HEK293T (cell line): Measurements from ENCODE around the gene WDR45B.

Experiments used
- CTCF ChIA-PET: fragments of 350-600 bp; formaldehyde crosslinking; extraction: SDS; loops from one replicate; lab custom pipeline; 2021; ENCODE audit warnings: antibody characterized with exemption, inconsistent platforms; lab: Yijun Ruan, JAX
- POLR2A ChIA-PET: fragments of 350-600 bp; formaldehyde crosslinking; extraction: SDS; loops from one replicate; lab custom pipeline; 2020; ENCODE audit warnings: antibody characterized with exemption, inconsistent platforms; lab: Yijun Ruan, JAX
- DNase-seq: peaks from one replicate; pipeline ENCODE4 v3.0.0; 2012; ENCODE audit warnings: mixed read lengths; ENCODE audit errors: extremely low spot score
- ARNT ChIP-seq: fragments of 450-650 bp; IDR thresholded peaks from 2 replicates; pipeline ENCODE4 v1.6.1; 2017; ENCODE audit warnings: mild to moderate bottlenecking
- BHLHE40 ChIP-seq: fragments of 450-650 bp; IDR thresholded peaks from 2 replicates; pipeline ENCODE4 v1.6.1; 2016; ENCODE audit warnings: mild to moderate bottlenecking, moderate library complexity, borderline replicate concordance
- CTBP1 ChIP-seq: fragments of 450-650 bp; IDR thresholded peaks from 2 replicates; pipeline ENCODE4 v1.6.1; 2016; ENCODE audit warnings: borderline replicate concordance
- ELF4 ChIP-seq: fragments of 450-650 bp; IDR thresholded peaks from 2 replicates; pipeline ENCODE4 v1.6.1; 2017; ENCODE audit warnings: antibody characterized with exemption
- FOXA1 ChIP-seq: fragments of 450-650 bp; IDR thresholded peaks from 2 replicates; pipeline ENCODE4 v1.6.1; 2016; ENCODE audit warnings: mild to moderate bottlenecking
- FOXK2 ChIP-seq: fragments of 450-650 bp; IDR thresholded peaks from 2 replicates; pipeline ENCODE4 v1.6.1; 2016; ENCODE audit warnings: mild to moderate bottlenecking
- FOXM1 ChIP-seq: fragments of 450-650 bp; IDR thresholded peaks from 2 replicates; pipeline ENCODE4 v1.6.1; 2017; ENCODE audit warnings: mild to moderate bottlenecking, borderline replicate concordance
- HDGF ChIP-seq: fragments of 450-650 bp; IDR thresholded peaks from 2 replicates; pipeline ENCODE4 v1.6.1; 2017; ENCODE audit warnings: antibody characterized with exemption, borderline replicate concordance
- L3MBTL2 ChIP-seq: fragments of 450-650 bp; conservative IDR thresholded peaks from 2 replicates; pipeline ENCODE4 v1.6.1; 2016; ENCODE audit warnings: mild to moderate bottlenecking
- LEF1 ChIP-seq: fragments of 450-650 bp; IDR thresholded peaks from 2 replicates; pipeline ENCODE4 v1.6.1; 2017; ENCODE audit warnings: mild to moderate bottlenecking, borderline replicate concordance
- NFRKB ChIP-seq: fragments of 450-650 bp; IDR thresholded peaks from 2 replicates; pipeline ENCODE4 v1.6.1; 2016; ENCODE audit warnings: mild to moderate bottlenecking, moderate library complexity
- SP1 ChIP-seq: fragments of 450-650 bp; IDR thresholded peaks from 2 replicates; pipeline ENCODE4 v1.6.1; 2017
- SUZ12 ChIP-seq: fragments of 450-650 bp; IDR thresholded peaks from 2 replicates; pipeline ENCODE4 v1.6.1; 2016; ENCODE audit warnings: mild to moderate bottlenecking
- TARDBP ChIP-seq: fragments of 450-650 bp; IDR thresholded peaks from 2 replicates; pipeline ENCODE4 v1.6.1; 2016
- ZNF384 ChIP-seq: fragments of 450-650 bp; IDR thresholded peaks from 2 replicates; pipeline ENCODE4 v1.6.1; 2016
- TF ChIP-seq, protein P1 (sequence below): fragments of 450-650 bp; IDR thresholded peaks from 2 replicates; pipeline ENCODE4 v1.6.1; 2016

Gene WDR45B

DNA sequence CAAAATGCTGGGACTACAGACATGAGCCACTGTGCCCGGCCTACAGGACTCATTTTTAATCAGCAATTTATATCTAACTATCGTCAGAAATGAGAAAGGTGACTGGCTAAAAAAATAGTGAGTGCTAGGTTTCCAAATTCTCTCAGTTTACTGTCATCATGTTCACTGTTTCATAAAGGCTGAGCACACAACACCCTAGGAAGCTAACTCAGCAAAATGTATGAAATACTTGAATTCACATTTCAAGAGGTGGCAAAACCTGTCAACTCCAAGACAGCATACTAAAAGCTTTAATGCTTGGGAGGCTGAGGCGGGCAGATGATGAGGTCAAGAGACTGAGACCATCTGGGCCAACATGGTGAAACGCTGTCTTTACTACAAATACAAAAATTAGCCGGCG is 16.7 kb downstream of the WDR45B start:
- TF ChIP-seq SUZ12 (no peak), BHLHE40 (no peak), NFRKB (no peak), L3MBTL2 (no peak), HDGF (no peak), FOXM1 (no peak), ARNT (no peak)
- CTCF ChIA-PET = no interaction called here
- DNase-seq = no peak
- POLR2A ChIA-PET = no interaction called here

DNA sequence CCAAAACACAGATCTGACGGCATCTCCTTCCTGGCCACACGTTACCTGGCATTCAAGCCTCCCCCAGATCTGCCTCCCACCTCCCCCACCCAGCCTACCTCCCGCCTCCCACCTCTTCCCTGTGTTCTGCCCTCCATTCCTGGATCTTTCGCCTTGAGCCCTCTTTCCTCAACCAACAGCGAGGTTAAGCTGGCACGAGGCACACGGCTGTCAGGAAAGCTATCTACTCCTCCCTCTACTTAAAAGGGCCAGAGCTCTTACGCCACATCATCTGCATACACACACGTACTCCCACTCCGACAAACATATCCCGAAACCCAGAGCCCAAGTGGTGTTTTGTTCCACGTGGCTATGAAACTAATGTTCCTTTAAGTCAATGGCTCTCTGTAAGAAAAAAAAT is 18.0 kb downstream of the WDR45B start:
- ChIA-PET POLR2A (no interaction called here), CTCF (no interaction called here)
- DNase-seq = no peak
- TF ChIP-seq FOXK2 (no peak), SUZ12 (no peak), FOXA1 (no peak), L3MBTL2 (no peak), TARDBP (no peak), NFRKB (no peak), CTBP1 (no peak), SP1 (no peak), FOXM1 (no peak), LEF1 (no peak), HDGF (no peak), ARNT (no peak), BHLHE40 (no peak), ZNF384 (no peak), ELF4 (no peak)
- TF ChIP-seq, protein P1, sequence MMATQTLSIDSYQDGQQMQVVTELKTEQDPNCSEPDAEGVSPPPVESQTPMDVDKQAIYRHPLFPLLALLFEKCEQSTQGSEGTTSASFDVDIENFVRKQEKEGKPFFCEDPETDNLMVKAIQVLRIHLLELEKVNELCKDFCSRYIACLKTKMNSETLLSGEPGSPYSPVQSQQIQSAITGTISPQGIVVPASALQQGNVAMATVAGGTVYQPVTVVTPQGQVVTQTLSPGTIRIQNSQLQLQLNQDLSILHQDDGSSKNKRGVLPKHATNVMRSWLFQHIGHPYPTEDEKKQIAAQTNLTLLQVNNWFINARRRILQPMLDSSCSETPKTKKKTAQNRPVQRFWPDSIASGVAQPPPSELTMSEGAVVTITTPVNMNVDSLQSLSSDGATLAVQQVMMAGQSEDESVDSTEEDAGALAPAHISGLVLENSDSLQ = no peak

DNA sequence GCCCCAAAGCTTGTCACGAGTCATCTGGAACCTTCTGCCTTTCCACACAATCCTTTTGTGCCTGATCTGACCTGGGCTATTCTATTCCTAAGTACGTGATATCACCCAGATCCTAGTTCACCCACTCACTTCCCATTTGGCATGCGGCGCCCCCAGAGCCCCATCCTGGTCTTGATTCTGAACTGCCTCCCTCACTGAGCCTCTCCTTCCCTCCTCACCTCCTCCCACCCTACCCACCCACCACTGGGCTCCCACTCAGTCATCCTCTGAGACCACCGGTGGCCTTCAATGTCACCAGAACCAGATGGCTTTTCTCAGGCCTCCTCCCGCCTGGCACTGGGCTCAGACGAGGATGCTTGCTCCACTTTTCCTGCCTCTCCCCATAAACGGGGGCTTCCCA is 18.5 kb downstream of the WDR45B start:
- TF ChIP-seq L3MBTL2 (no peak), NFRKB (no peak), ZNF384 (no peak), FOXK2 (no peak), TARDBP (no peak), CTBP1 (no peak), ELF4 (no peak), BHLHE40 (no peak), SUZ12 (no peak)
- POLR2A ChIA-PET = no interaction called here
- CTCF ChIA-PET = no interaction called here
- DNase-seq = no peak

DNA sequence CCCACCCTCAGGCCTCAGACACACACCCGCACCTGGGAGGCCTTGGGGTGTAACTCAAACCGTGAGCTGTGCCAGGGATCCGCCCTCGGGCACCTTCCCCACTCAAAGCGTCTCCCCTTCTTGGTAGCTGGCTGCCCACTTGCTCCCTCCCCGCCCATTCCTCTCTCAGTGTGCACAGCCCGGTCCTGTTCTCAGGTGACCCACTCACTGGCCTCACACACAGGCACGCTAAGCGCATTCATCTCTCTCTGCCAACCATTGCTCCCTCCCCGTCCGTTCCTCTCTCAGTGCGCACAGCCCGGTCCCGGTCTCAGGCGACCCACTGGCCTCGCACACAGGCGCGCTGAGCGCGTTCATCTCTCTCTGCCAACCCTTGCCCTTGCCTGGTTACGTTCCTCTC is 20.8 kb downstream of the WDR45B start:
- DNase-seq = no peak
- POLR2A ChIA-PET = no interaction called here
- TF ChIP-seq FOXA1 (no peak), LEF1 (no peak), FOXM1 (no peak), CTBP1 (no peak), HDGF (no peak), FOXK2 (no peak), L3MBTL2 (no peak), BHLHE40 (no peak), NFRKB (no peak), ARNT (no peak), TARDBP (no peak), ELF4 (no peak), SUZ12 (no peak), SP1 (no peak), ZNF384 (no peak)
- TF ChIP-seq, protein P1 = no peak
- CTCF ChIA-PET = no interaction called here

DNA sequence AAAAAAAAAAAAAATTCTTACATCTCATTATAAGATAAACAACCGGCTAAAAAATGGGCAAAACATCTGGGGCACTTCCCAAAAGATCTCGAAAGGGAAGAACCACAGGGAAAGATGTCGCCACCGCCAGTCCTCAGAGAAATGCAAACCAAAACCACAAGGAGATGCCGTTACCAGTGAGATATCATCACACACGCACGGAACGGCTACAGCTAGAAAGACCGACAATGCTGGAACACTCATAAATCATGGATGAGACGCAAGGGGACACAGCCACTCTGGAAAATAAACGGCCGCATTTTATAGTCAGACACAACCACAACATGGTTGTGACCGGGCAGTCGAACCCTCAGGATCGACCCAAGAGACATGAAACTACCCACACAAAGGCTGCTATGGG is 24.5 kb downstream of the WDR45B start:
- TF ChIP-seq FOXM1 = no peak
- TF ChIP-seq FOXK2 = no peak
- ChIA-PET POLR2A (no interaction called here), CTCF (no interaction called here)
- DNase-seq = no peak

DNA sequence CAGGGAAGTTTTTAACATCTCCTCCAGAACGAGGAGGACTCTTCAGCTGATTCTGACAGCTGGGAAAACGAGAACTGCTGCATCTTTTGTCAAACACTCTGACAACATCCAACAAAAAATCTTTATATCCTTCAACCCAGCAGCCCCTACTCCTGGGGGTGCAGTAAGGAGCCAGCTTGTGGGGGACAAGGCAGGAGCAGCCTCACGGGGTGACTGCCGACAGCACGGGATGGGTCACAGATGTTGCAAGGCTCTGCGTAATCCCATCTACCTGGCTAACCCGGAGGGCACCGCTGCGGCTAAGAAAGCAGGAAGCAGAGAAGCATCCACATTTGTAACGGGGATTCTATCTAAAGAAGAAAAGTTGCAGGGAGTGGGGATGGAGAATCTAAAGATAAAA is 28.6 kb downstream of the WDR45B start:
- POLR2A ChIA-PET = no interaction called here
- no peak for TF ChIP-seq SP1
- TF ChIP-seq SUZ12 = no peak
- no peak for TF ChIP-seq LEF1
- no peak for TF ChIP-seq HDGF
- CTCF ChIA-PET = interaction anchor here (0.6 kb wide), 1 partner anchor 181 kb away, joined by 3 read pairs; no protein-coding TSS in a partner anchor
- no peak for DNase-seq

DNA sequence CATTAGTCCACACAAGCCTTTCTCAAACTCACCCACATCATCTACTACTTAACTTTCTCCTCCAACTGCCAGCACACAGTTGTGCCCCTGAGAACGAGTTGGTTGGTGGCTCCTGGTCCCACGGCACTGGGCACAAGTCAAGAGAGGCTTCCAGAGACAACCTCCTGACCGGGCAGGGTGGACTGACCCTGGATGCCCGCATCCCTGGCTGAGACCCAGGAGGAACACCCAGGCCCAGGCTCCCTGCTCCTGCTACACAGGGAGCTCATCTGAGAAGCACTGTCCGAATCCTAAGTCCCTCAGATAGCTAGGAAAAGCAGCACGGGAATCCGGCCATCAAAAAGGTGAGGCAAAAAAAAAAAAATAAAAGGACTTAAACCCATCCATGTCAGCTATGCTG is 29.0 kb downstream of the WDR45B start:
- ChIA-PET CTCF (interaction anchor here (0.6 kb wide), 1 partner anchor 181 kb away, joined by 3 read pairs; no protein-coding TSS in a partner anchor), POLR2A (no interaction called here)
- no peak for TF ChIP-seq LEF1

DNA sequence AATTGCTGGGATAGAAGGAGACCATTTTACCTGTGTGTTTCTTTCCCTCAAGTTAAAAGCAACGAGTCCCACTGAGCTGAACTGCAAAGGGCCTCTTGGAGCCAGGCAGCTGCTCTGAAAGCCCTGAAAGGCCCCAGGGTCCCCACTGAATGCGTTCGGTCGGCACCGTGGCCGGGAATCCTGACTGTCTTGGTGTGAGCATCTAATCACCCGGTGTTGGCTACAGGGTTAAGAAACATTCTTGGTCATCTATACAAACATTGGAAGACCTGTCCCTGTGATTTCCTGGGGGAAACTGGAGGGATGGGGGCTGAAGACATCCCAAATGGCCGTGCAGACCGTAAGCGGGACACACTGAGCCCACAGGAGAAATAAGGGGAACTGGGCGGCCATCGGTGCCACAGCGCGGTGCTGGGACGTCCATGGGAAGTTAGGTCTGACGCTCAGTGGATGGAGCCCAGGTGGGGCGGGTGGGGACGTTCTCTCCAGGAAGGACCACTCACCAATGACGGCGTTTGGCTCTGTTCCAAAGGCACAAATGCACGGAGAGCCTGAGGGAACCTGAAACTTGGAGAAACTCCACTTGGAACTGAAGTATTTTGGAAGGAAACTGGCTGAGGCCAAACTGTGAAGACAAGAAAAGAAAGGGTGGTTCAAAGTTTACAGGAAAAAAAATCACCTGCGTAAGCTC is 32.1 kb downstream of the WDR45B start:
- TF ChIP-seq FOXK2 (no peak), BHLHE40 (no peak), NFRKB (no peak), ZNF384 (no peak)
- TF ChIP-seq, protein P1 = no peak
- DNase-seq = no peak
- ChIA-PET CTCF (no interaction called here), POLR2A (no interaction called here)

More for the DNA sequence above, 29.0 kb downstream of the WDR45B start:
- no peak for DNase-seq
